NCI-H2196 (cell line): ENCODE data around the gene CENPX.

Experiments used
- DNase-seq: peaks from one replicate; lab custom pipeline; 2025; ENCODE audit not compliant: unreplicated experiment; lab: John Stamatoyannopoulos, UW

CENPX gene

GRCh38 chr17:82023447-82024241 lies 966 bp upstream of the CENPX start:
- DNase-seq = no peak

- peak; percentile 100 for DNase-seq
Measured at GRCh38 chr17:82022981-82023446, 336 bp upstream of the CENPX start, which contains the start of gene LRRC45. Gene LRRC45, plus strand, starts transcription at chr17:82023305. Its CDS starts 339 bp downstream, at chr17:82023644.

GRCh38 chr17:82021900-82022309 lies 773 bp downstream of the CENPX start:
- no peak for DNase-seq

- DNase-seq = peak; percentile 87
Measured at GRCh38 chr17:82021107-82021899, 1.4 kb downstream of the CENPX start.

- no peak for DNase-seq
Measured at GRCh38 chr17:82020572-82021106, 2.0 kb downstream of the CENPX start.

- peak; percentile 82 for DNase-seq
Measured at GRCh38 chr17:82019690-82020571, 2.7 kb downstream of the CENPX start.

GRCh38 chr17:82018989-82019689 lies 3.5 kb downstream of the CENPX start:
- DNase-seq = no peak

GRCh38 chr17:82018152-82018988 lies 4.3 kb downstream of the CENPX start:
- DNase-seq = peak; percentile 61

- no peak for DNase-seq
Measured at GRCh38 chr17:82017612-82018151, 5.0 kb downstream of the CENPX start.

GRCh38 chr17:82016875-82017459 lies 5.7 kb downstream of the CENPX start:
- no peak for DNase-seq

GRCh38 chr17:82016061-82016874 lies 6.4 kb downstream of the CENPX start:
- DNase-seq = no peak

GRCh38 chr17:82015311-82015971 lies 7.2 kb downstream of the CENPX start:
- no peak for DNase-seq

- no peak for DNase-seq
Measured at GRCh38 chr17:82014971-82015310, 7.7 kb downstream of the CENPX start.

GRCh38 chr17:82014432-82014831 lies 8.2 kb downstream of the CENPX start:
- DNase-seq = no peak

- DNase-seq = no peak
Measured at GRCh38 chr17:82013772-82014321, 8.8 kb downstream of the CENPX start.

- DNase-seq = no peak
Measured at GRCh38 chr17:82013341-82013740, 9.3 kb downstream of the CENPX start.
